Activated CD4-positive, alpha-beta memory T cell treated with anti-CD3 and anti-CD28 coated beads, Interleukin-2, amount 10 ng/mL, durations not matched to agents 7 days and 5 days (primary cell): ENCODE data around the gene LYPD6B. TPM values are rescaled to one million over a fixed set of nuclear protein-coding genes. Genes with fewer than 3 reads are reported as not detected.

Experiments used
- CTCF ChIA-PET: fragments of 350-600 bp; sonication (Branson Sonifier 250); formaldehyde crosslinking; loops from one replicate; lab custom pipeline; 2021; ENCODE audit warnings: antibody characterized with exemption, inconsistent platforms; lab: Charles Lee
- POLR2A ChIA-PET: fragments of 350-600 bp; sonication (Branson Sonifier 250); formaldehyde crosslinking; loops from one replicate; lab custom pipeline; 2021; ENCODE audit warnings: antibody characterized with exemption; lab: Charles Lee
- DNase-seq: peaks from one replicate; pipeline ENCODE4 v3.0.0-alpha.2; 2020
- H3K27ac Mint-ChIP-seq: one replicate; pipeline ENCODE4 v1.8.0; 2021; ENCODE audit warnings: mild to moderate bottlenecking, mixed read lengths
- H3K27me3 Mint-ChIP-seq: one replicate; pipeline ENCODE4 v1.8.0; 2021; ENCODE audit warnings: mixed read lengths
- H3K36me3 Mint-ChIP-seq: one replicate; pipeline ENCODE4 v1.8.0; 2021; ENCODE audit warnings: low read depth, mixed read lengths
- H3K4me1 Mint-ChIP-seq: one replicate; pipeline ENCODE4 v1.8.0; 2021; ENCODE audit warnings: mixed read lengths
- H3K4me3 Mint-ChIP-seq: one replicate; pipeline ENCODE4 v1.8.0; 2021; ENCODE audit warnings: mild to moderate bottlenecking, mixed read lengths
- H3K9me3 Mint-ChIP-seq: one replicate; pipeline ENCODE4 v1.8.0; 2021; ENCODE audit warnings: mixed read lengths
- total RNA-seq, 2 experiments: library from RNA; stranded (reverse); gene quantifications; one replicate each; pipeline ENCODE4 v1.2.3, GENCODE V29; 2021

The LYPD6B gene
- total RNA-seq, 2 experiments from 2014 or later, result 0.20 TPM; not detected in 1

- H3K27me3 Mint-ChIP-seq, result no peaks in the 10 kb centered on the region
- H3K36me3 Mint-ChIP-seq, result peaks cover 16% of the 10 kb centered on the region
- H3K4me3 Mint-ChIP-seq, result no peak overlapping the region
- POLR2A ChIA-PET, result no interaction called here
- peaks cover 6% of the 10 kb centered on the region for H3K4me1 Mint-ChIP-seq
- no peaks in the 10 kb centered on the region for H3K9me3 Mint-ChIP-seq
- CTCF ChIA-PET, result no interaction called here
- no peak overlapping the region for H3K27ac Mint-ChIP-seq
- DNase-seq, result no peak
These were observed 36.1 kb upstream of the LYPD6B start for GRCh38 chr2:149002378-149002890.

GRCh38 chr2:149002891-149003740 lies 35.4 kb upstream of the LYPD6B start:
- POLR2A ChIA-PET, result no interaction called here
- peaks cover 6% of the 10 kb centered on the region for H3K4me1 Mint-ChIP-seq
- CTCF ChIA-PET, result no interaction called here
- no peaks in the 10 kb centered on the region for H3K9me3 Mint-ChIP-seq
- H3K4me3 Mint-ChIP-seq, result no peak overlapping the region
- no peaks in the 10 kb centered on the region for H3K27me3 Mint-ChIP-seq
- peaks cover 16% of the 10 kb centered on the region for H3K36me3 Mint-ChIP-seq
- H3K27ac Mint-ChIP-seq, result no peak overlapping the region
- no peak for DNase-seq

GRCh38 chr2:149004836-149005235 lies 33.7 kb upstream of the LYPD6B start:
- H3K27ac Mint-ChIP-seq, result no peak overlapping the region
- H3K9me3 Mint-ChIP-seq, result no peaks in the 10 kb centered on the region
- POLR2A ChIA-PET, result no interaction called here
- H3K27me3 Mint-ChIP-seq, result no peaks in the 10 kb centered on the region
- peaks cover 4% of the 10 kb centered on the region for H3K4me1 Mint-ChIP-seq
- H3K4me3 Mint-ChIP-seq, result no peak overlapping the region
- CTCF ChIA-PET, result no interaction called here
- H3K36me3 Mint-ChIP-seq, result peaks cover 16% of the 10 kb centered on the region
- DNase-seq, result no peak

- ChIA-PET POLR2A (no interaction called here), CTCF (no interaction called here)
- peaks cover 16% of the 10 kb centered on the region for H3K36me3 Mint-ChIP-seq
- no peak overlapping the region for H3K4me3 Mint-ChIP-seq
- no peak for DNase-seq
- H3K4me1 Mint-ChIP-seq, result no peaks in the 10 kb centered on the region
- H3K27ac Mint-ChIP-seq, result no peak overlapping the region
- no peaks in the 10 kb centered on the region for H3K27me3 Mint-ChIP-seq
- no peaks in the 10 kb centered on the region for H3K9me3 Mint-ChIP-seq
These were observed 32.9 kb upstream of the LYPD6B start for GRCh38 chr2:149005471-149006077.

- Mint-ChIP-seq H3K27me3 (no peaks in the 10 kb centered on the region), H3K4me3 (no peak overlapping the region), H3K4me1 (no peaks in the 10 kb centered on the region), H3K36me3 (peaks cover 9% of the 10 kb centered on the region), H3K9me3 (no peaks in the 10 kb centered on the region), H3K27ac (no peak overlapping the region)
- CTCF ChIA-PET, result interaction anchor here (1.0 to 1.4 kb wide), 2 partner anchors 10 to 108 kb away, joined by 5 to 6 read pairs; no protein-coding TSS in a partner anchor
- DNase-seq, result no peak
- POLR2A ChIA-PET, result no interaction called here
These were observed 31.5 kb upstream of the LYPD6B start for GRCh38 chr2:149006883-149007543.

GRCh38 chr2:149008381-149008780 lies 30.1 kb upstream of the LYPD6B start:
- no peak for DNase-seq
- ChIA-PET POLR2A (no interaction called here), CTCF (interaction anchor here (0.9 to 1.4 kb wide), 2 partner anchors 8 to 553 kb away, joined by 3 to 5 read pairs; no protein-coding TSS in a partner anchor)
- no peaks in the 10 kb centered on the region for H3K9me3 Mint-ChIP-seq
- no peaks in the 10 kb centered on the region for H3K4me1 Mint-ChIP-seq
- no peak overlapping the region for H3K27ac Mint-ChIP-seq
- H3K4me3 Mint-ChIP-seq, result no peak overlapping the region
- no peaks in the 10 kb centered on the region for H3K27me3 Mint-ChIP-seq
- H3K36me3 Mint-ChIP-seq, result no peaks in the 10 kb centered on the region

- H3K4me1 Mint-ChIP-seq, result no peaks in the 10 kb centered on the region
- no peak overlapping the region for H3K27ac Mint-ChIP-seq
- H3K27me3 Mint-ChIP-seq, result no peaks in the 10 kb centered on the region
- H3K9me3 Mint-ChIP-seq, result no peaks in the 10 kb centered on the region
- no peak overlapping the region for H3K4me3 Mint-ChIP-seq
- DNase-seq, result no peak
- H3K36me3 Mint-ChIP-seq, result no peaks in the 10 kb centered on the region
- ChIA-PET CTCF (interaction anchor here (1.4 kb wide), 1 partner anchor 8 kb away, joined by 8 read pairs; no protein-coding TSS in a partner anchor), POLR2A (no interaction called here)
These were observed 28.7 kb upstream of the LYPD6B start for GRCh38 chr2:149009576-149010461.

- ChIA-PET POLR2A (no interaction called here), CTCF (no interaction called here)
- Mint-ChIP-seq H3K9me3 (no peaks in the 10 kb centered on the region), H3K4me1 (no peaks in the 10 kb centered on the region), H3K27ac (no peak overlapping the region), H3K36me3 (no peaks in the 10 kb centered on the region), H3K27me3 (no peaks in the 10 kb centered on the region), H3K4me3 (no peak overlapping the region)
- DNase-seq, result no peak
These were observed 26.0 kb upstream of the LYPD6B start for GRCh38 chr2:149012545-149012944.

GRCh38 chr2:149015501-149015900 lies 23.0 kb upstream of the LYPD6B start:
- CTCF ChIA-PET, result interaction anchor here (3.1 to 5.0 kb wide), 3 partner anchors 10 to 557 kb away, joined by 13 to 43 read pairs (median 15); no protein-coding TSS in a partner anchor
- no peak for DNase-seq
- Mint-ChIP-seq H3K27ac (no peak overlapping the region), H3K27me3 (no peaks in the 10 kb centered on the region), H3K4me1 (no peaks in the 10 kb centered on the region), H3K36me3 (no peaks in the 10 kb centered on the region), H3K9me3 (no peaks in the 10 kb centered on the region), H3K4me3 (no peak overlapping the region)
- POLR2A ChIA-PET, result no interaction called here

GRCh38 chr2:149015926-149016563 lies 22.5 kb upstream of the LYPD6B start:
- Mint-ChIP-seq H3K27ac (no peak overlapping the region), H3K36me3 (no peaks in the 10 kb centered on the region)
- CTCF ChIA-PET, result interaction anchor here (1.3 to 5.0 kb wide), 9 partner anchors 8 to 557 kb away, joined by 3 to 43 read pairs (median 5); no protein-coding TSS in a partner anchor

GRCh38 chr2:149017116-149017985 lies 21.1 kb upstream of the LYPD6B start:
- Mint-ChIP-seq H3K4me1 (no peaks in the 10 kb centered on the region), H3K4me3 (no peak overlapping the region), H3K9me3 (no peaks in the 10 kb centered on the region), H3K27ac (no peak overlapping the region), H3K27me3 (no peaks in the 10 kb centered on the region), H3K36me3 (no peaks in the 10 kb centered on the region)
- POLR2A ChIA-PET, result interaction anchor here (0.7 kb wide), 1 partner anchor 557 kb away, joined by 3 read pairs; no protein-coding TSS in a partner anchor
- peak; percentile 78 for DNase-seq
- CTCF ChIA-PET, result interaction anchor here (0.5 to 5.0 kb wide), 30 partner anchors 8 to 666 kb away, joined by 3 to 43 read pairs (median 4); partner anchors contain the start of gene LYPD6B

More at GRCh38 chr2:149015926-149016563, 22.5 kb upstream of the LYPD6B start:
- Mint-ChIP-seq H3K27me3 (no peaks in the 10 kb centered on the region), H3K4me3 (no peak overlapping the region), H3K4me1 (no peaks in the 10 kb centered on the region), H3K9me3 (no peaks in the 10 kb centered on the region)
- POLR2A ChIA-PET, result no interaction called here
- no peak for DNase-seq
